Stimulated activated CD8-positive, alpha-beta memory T cell treated with anti-CD3 and anti-CD28 coated beads, Interleukin-4, amount 100 ng/mL, for 4 hours (primary cell): ENCODE measurements around the gene C4orf50.

Experiments used
- DNase-seq, 2 donors: peaks; one replicate each; pipeline ENCODE4 v3.0.0-alpha.2; 2020; ENCODE audit warnings: low read depth in 2 of 2, low spot score in 1 of 2

The C4orf50 gene

GRCh38 chr4:5971078-5971450, 47.2 kb downstream of the C4orf50 start:
- no peak for DNase-seq

GRCh38 chr4:5970381-5971077, 47.7 kb downstream of the C4orf50 start:
- no peak for DNase-seq

- no peak for DNase-seq
Measured at GRCh38 chr4:5969777-5970176, 48.5 kb downstream of the C4orf50 start.

GRCh38 chr4:5969336-5969735, 48.9 kb downstream of the C4orf50 start:
- no peak for DNase-seq

GRCh38 chr4:5968246-5968645, 50.0 kb downstream of the C4orf50 start:
- no peak for DNase-seq

GRCh38 chr4:5967783-5968182, 50.4 kb downstream of the C4orf50 start:
- no peak for DNase-seq

- DNase-seq = no peak
Measured at GRCh38 chr4:5965225-5965624, 53.0 kb downstream of the C4orf50 start.

- no peak for DNase-seq
Measured at GRCh38 chr4:5964030-5964429, 54.2 kb downstream of the C4orf50 start.

GRCh38 chr4:5963611-5964010, 54.6 kb downstream of the C4orf50 start:
- no peak for DNase-seq

GRCh38 chr4:5962416-5962815, 55.8 kb downstream of the C4orf50 start:
- DNase-seq = no peak

- no peak for DNase-seq
Measured at GRCh38 chr4:5960252-5960880, 57.9 kb downstream of the C4orf50 start.

GRCh38 chr4:5959211-5959982, 58.8 kb downstream of the C4orf50 start:
- DNase-seq = no peak

GRCh38 chr4:5958199-5958735, 60.0 kb downstream of the C4orf50 start:
- DNase-seq = no peak

- DNase-seq = no peak
Measured at GRCh38 chr4:5957076-5957475, 61.2 kb downstream of the C4orf50 start.

- DNase-seq = no peak
Measured at GRCh38 chr4:5956285-5957021, 61.8 kb downstream of the C4orf50 start.

- DNase-seq = no peak
Measured at GRCh38 chr4:5955856-5956255, 62.4 kb downstream of the C4orf50 start.

- DNase-seq = no peak
Measured at GRCh38 chr4:5955201-5955821, 62.9 kb downstream of the C4orf50 start.

GRCh38 chr4:5954056-5954760, 64.0 kb downstream of the C4orf50 start:
- DNase-seq = no peak

- DNase-seq = no peak
Measured at GRCh38 chr4:5952975-5953951, 65.0 kb downstream of the C4orf50 start.
